DMS79 (cell line): ENCODE data around the gene TTC16.
"Not testable (repeated sequence)": the region's sequence is repeated elsewhere in the genome, so short reads cannot be mapped to it uniquely, and the experiment has no call there.

Source experiments
- DNase-seq: peaks from one replicate; lab custom pipeline; 2025; lab: John Stamatoyannopoulos, UW

The TTC16 gene

GRCh38 chr9:127769101-127769500 lies 53.2 kb downstream of the TTC16 start:
- no peak for DNase-seq

GRCh38 chr9:127769929-127770582 lies 54.2 kb downstream of the TTC16 start:
- DNase-seq = no peak

GRCh38 chr9:127770583-127770904 lies 54.7 kb downstream of the TTC16 start:
- DNase-seq = no peak

GRCh38 chr9:127770905-127771569 lies 55.2 kb downstream of the TTC16 start:
- DNase-seq = peak; percentile 88

GRCh38 chr9:127771570-127772189 lies 55.8 kb downstream of the TTC16 start:
- no peak for DNase-seq

- DNase-seq = no peak
Observed at GRCh38 chr9:127772603-127773002, 56.7 kb downstream of the TTC16 start.

- DNase-seq = no peak
Observed at GRCh38 chr9:127773272-127773671, 57.4 kb downstream of the TTC16 start.

- DNase-seq = no peak
Observed at GRCh38 chr9:127773981-127774380, 58.1 kb downstream of the TTC16 start.

- no peak for DNase-seq
Observed at GRCh38 chr9:127776195-127776923, 60.5 kb downstream of the TTC16 start.

- DNase-seq = no peak
Observed at GRCh38 chr9:127776924-127777289, 61.0 kb downstream of the TTC16 start.

GRCh38 chr9:127777368-127777980 lies 61.6 kb downstream of the TTC16 start:
- no peak for DNase-seq

- DNase-seq = no peak
Observed at GRCh38 chr9:127778280-127779135, 62.6 kb downstream of the TTC16 start, which contains the start of gene SH2D3C. SH2D3C (minus strand) TSS chr9:127778666; CDS start chr9:127778627, 39 bp downstream.

GRCh38 chr9:127779136-127779981 lies 63.5 kb downstream of the TTC16 start:
- no peak for DNase-seq

GRCh38 chr9:127780126-127780885 lies 64.4 kb downstream of the TTC16 start:
- no peak for DNase-seq

- not testable (repeated sequence) for DNase-seq
Observed at GRCh38 chr9:127780909-127781308, 65.0 kb downstream of the TTC16 start.
